HG03469 (cell line): ENCODE data around the gene EPYC.

Experiments used
- ATAC-seq: cut with Tn5 transposase; IDR thresholded peaks from one replicate; pipeline ENCODE4 v1.9.1; 2021; ENCODE audit warnings: mild to moderate bottlenecking, moderate library complexity, moderate number of reproducible peaks; ENCODE audit not compliant: unreplicated experiment

The EPYC gene

GRCh38 chr12:90959538-90960139 is 45.1 kb downstream of the EPYC start:
- peak; percentile 69 for ATAC-seq

DNA sequence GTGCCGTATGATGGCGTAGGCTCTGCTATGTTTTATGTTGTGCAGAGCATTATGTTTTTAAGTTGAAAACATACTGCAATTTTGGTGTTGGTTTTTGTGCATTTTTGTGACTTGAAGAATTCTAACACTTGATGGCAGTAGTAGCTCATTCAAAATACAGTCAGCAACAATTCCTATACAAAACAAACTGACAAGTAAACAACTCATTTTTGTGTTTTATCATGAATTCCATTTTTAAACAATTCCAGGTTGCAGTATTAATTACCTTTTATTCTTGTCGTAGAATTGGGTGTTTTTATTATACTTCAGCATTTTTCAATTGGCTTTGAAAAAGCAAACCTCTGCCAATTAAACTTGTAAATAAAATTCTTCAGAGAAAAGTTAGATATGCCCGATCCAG is 45.7 kb downstream of the EPYC start:
- no peak for ATAC-seq

GRCh38 chr12:90958347-90958746 is 46.4 kb downstream of the EPYC start:
- ATAC-seq, result no peak

DNA sequence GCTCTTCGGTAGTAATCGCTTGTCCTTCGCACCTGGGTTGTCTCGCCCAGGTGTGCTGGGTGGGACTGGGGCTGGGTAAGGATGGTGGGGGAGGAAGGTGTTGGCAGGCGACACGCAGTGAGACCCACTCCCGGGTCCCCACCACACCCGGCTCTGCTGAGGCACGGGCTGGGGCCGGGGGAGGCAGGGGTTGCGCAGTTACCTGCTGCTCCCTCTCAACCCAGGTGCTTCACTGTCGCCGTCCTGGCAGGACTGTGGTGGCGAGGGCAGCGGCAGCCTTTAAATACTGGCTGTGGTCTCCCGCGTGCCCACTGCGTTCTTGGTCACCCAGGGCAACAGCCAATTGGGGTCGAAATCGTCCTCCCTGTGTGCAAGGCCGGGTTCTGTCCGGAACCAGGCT is 49.9 kb downstream of the EPYC start, which contains the start of gene CCER1:
Gene CCER1, minus strand, starts transcription at position 256 of the 400 bp plus-strand sequence. CDS start 434 bp downstream, outside the sequence.
- no peak for ATAC-seq

DNA sequence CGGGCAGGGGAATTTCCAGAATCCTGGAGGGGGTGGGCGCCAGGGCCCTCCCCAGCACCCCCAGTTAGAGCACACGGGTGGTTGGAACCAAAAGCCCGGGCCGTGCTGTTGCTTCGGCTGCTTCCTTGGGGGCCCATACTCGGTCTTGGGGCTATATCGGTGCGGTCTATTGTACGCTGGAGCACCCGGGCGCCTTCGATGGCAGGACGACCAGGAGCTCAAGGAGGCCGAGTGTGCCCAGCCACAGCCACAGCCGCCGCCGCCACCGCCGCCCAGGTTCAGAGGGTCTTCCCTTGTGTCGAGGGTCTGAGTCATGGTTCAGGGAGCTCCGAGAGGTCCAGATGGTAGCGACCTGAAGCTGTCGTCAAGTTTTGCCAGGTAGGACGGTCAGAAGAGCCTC is 50.3 kb downstream of the EPYC start:
- no peak for ATAC-seq

GRCh38 chr12:90953956-90954421 is 50.8 kb downstream of the EPYC start:
- ATAC-seq, result no peak

DNA sequence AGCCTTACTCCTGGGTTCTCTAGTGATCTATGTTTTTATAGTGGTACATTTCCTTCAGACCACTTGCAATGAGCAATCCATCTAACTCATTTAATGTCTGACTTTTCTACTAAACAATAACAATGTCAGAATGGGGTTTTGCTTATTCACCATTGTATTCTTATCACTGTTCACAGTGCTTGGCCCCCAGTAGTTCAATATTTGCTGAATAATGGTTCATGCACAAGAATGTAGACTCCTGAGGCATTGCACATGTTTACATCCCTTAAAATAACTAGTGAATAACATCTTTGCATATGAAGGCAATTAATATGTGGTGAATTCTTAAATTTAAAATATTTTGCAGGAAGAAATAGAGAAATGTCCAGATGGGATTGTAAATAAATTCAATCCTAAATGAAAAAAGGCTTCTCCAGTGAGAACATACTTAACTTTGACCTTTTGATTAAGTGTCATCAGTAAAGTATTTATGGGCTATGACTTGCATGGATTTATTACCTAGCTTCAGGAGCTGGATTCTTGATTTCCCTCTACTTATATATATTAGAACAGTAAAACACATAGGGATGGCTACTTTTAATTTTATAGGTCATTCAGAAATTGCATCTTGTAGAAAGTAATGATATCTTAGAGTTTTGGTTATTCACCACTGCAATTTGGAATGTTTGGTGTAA is 53.2 kb downstream of the EPYC start:
- ATAC-seq, result no peak

DNA sequence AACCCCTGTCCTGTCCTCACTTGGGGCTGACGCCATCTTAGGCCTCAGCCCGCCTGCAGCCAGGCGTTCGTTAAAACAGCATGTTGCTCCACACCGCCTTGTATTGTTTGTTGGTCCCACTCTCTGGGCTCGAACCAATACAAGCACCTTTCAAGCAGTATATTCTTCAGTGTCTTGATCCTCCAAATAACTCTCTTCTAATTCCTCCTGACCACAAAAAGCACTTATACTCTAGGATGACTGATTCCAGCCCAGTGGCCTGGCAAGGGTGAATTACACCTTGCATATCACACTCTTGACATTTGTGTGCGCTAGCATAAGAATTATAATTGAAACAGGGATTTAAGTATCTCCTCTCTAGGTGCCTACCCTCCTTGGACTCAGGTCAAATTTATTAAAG is 56.9 kb downstream of the EPYC start:
- no peak for ATAC-seq

DNA sequence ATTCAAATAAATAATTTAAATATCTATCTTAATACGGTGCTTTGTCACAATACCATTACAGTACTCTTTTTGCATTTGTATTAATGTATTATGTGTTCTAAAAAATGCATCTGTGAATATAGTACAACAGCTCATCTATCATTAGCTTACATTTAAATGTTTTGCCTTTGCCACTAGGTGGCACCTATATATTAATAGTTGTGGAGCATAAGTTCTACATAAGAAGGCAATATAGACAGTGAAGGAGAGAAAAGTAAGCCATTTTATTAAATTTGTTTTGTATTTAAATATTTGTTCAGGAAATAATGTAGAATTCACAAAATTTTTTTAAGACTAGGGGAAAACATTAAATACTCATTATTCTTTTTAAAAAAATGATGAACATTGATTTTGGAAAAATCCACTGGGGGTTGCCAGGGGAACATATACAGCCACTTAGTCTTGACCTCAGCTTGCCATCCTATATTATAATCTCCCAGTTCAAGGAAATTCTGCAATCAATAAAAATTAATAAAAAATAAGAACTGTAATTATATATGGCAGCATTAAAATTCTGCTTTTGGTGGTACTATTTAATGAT is 59.6 kb downstream of the EPYC start:
- peak; percentile 68 for ATAC-seq

DNA sequence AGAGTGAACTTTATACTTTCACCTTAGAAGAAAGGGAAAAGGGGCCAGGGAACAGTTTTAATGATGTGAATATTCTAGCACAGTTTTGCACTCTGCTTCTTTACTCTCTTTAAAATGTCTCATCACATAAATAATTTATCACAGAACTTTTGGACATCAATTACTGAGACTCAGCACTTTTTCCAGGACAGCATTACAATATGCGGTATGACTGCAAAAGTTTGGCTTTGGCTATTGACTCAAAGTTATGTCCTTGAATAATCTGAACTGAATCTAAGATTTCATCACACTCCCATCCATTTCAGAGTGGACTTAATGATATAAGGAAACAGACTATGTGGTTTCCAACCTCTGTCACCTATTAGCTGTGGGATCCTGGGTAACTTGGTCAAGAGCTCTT is 61.5 kb downstream of the EPYC start:
- ATAC-seq, result no peak

GRCh38 chr12:90940872-90941499 is 63.8 kb downstream of the EPYC start:
- ATAC-seq, result peak; percentile 73

DNA sequence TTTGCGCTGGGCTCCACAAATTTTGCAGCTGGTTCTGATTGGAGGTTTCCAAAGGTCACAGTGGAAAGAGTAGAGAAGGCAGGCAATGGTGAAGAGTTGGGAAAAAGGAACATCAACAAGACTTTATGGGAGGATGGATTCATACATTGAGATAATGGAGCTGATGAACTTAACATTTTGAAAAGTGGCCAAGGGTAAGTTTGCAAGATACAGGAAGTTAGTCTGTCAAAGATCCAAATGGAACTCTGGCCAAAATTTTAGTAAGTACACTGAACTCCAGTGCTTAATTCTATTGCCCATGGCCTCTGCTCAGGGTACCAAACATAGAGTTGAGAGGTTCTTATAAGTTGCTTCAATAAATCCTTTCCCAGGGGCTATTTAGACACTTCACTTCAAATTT is 65.4 kb downstream of the EPYC start:
- ATAC-seq, result no peak

GRCh38 chr12:90938451-90938850 is 66.3 kb downstream of the EPYC start:
- no peak for ATAC-seq

DNA sequence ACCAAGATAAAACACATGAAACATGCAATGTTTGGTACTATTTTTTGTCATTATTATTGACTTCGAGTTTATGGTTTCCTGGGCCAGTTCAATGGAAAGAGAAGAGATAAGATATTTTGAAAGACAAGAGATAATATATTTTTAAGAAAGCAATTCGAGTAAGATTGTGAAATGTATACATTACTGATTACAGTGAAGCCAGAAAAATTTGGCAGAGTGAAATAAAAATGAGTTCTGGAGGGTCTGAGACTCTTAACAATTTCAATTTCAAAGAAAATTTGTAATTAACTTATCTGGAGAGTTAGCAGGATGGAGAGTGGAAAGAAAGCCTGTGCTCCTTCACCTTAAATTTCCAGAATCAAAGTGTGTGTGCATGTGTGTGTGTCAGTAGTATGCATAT is 67.1 kb downstream of the EPYC start:
- ATAC-seq, result no peak

GRCh38 chr12:90936230-90937005 is 68.4 kb downstream of the EPYC start:
- no peak for ATAC-seq

GRCh38 chr12:90925562-90925961 is 79.2 kb downstream of the EPYC start:
- no peak for ATAC-seq

GRCh38 chr12:90924406-90924805 is 80.4 kb downstream of the EPYC start:
- no peak for ATAC-seq

DNA sequence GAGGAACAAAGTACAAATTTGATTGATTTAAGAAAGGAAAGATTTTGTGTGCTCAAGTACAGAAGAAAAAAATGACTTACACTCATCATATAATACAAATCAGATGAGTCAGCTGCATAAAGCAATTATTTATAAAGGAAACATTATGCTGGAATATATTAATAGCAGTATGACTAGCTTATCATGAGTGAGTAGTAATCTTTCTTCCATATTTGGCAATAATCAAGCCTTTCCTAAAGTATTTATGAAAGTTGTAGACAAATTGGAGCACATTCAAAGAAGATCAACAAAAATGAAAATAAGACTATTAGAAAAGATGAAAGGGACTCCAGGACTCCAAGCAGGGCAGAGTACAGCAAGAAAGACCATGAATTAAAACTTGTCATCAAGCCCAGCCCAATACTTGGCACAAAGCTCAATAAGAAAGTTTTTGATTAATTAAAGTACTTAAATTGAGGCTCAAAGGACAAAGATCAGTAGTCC is 82.6 kb downstream of the EPYC start:
- no peak for ATAC-seq

- no peak for ATAC-seq
Observed at GRCh38 chr12:90921536-90921935, 83.2 kb downstream of the EPYC start.

DNA sequence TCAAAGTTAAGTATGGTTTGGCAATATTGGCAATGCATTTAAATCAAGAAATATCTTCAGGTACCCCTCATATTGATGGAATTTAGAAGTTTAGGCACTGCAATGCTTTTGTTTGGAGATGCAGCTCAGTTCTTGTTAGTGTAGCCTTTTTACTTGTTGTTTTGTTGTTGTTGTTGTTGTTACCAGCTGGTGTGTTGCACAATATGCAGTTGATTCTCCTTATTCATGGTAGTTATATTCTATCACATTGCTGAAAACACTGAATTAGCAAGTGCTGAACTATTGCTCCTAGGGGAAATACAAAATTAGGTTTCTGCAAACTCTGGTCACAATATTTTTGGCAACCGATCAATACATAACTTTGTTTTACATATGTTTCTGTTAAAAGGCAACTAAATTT is 84.5 kb downstream of the EPYC start:
- no peak for ATAC-seq

DNA sequence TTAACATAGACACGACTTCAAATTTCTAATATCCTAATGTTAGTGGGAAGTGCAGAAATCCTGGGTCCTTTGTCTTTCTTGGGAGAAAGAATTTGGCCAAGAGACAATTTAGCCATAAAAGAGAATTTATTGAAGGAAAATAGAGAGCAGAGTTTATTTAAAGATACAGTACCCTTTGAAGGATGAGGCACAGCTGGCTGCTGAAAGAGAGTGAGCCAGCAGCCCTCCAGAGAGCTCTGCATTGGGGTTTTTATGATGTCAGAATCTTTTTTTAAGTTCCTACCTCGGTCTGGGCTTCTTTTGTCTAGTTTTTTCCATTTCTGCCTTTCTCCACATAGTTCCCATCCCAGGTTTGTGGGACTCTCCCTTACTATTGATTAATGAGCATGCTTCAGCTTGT is 87.3 kb downstream of the EPYC start:
- ATAC-seq, result no peak
